WTC11 (cell line): ENCODE results near the gene CAMTA1. TPM values are rescaled to one million over a fixed set of nuclear protein-coding genes. Genes with fewer than 3 reads are reported as not detected.

ENCODE experiments used
- ATAC-seq: fragments of 200-7000 bp; cut with Tn5 transposase; 2 replicates; pipeline ENCODE4 v1.10.0; 2021; ENCODE audit warnings: mild to moderate bottlenecking, moderate library complexity
- CTCF ChIA-PET: fragments of 300-600 bp; sonication (Branson Sonifier 250); formaldehyde crosslinking; loops from one replicate; lab custom pipeline; 2021; ENCODE audit warnings: antibody characterized with exemption; lab: Charles Lee
- POLR2A ChIA-PET: fragments of 350-600 bp; sonication (Branson Sonifier 250); formaldehyde crosslinking; loops from one replicate; lab custom pipeline; 2021; ENCODE audit warnings: antibody characterized with exemption; lab: Charles Lee
- DNase-seq: peaks from one replicate; pipeline ENCODE4 v3.0.0; 2021; ENCODE audit warnings: low spot score
- H3K27ac Mint-ChIP-seq: 2 replicates; pipeline ENCODE4 v1.8.0; 2021; ENCODE audit warnings: mixed read lengths
- H3K27me3 Mint-ChIP-seq: 2 replicates; pipeline ENCODE4 v1.8.0; 2021; ENCODE audit warnings: low read depth, mild to moderate bottlenecking, moderate library complexity, mixed read lengths
- H3K36me3 Mint-ChIP-seq: 2 replicates; pipeline ENCODE4 v1.8.0; 2021; ENCODE audit warnings: mixed read lengths
- H3K4me1 Mint-ChIP-seq: 2 replicates; pipeline ENCODE4 v1.8.0; 2022; ENCODE audit warnings: mixed read lengths
- H3K4me3 Mint-ChIP-seq: 2 replicates; pipeline ENCODE4 v1.8.0; 2021; ENCODE audit warnings: mild to moderate bottlenecking, moderate library complexity, mixed read lengths
- H3K9me3 Mint-ChIP-seq: 2 replicates; pipeline ENCODE4 v1.8.0; 2021; ENCODE audit warnings: mixed read lengths
- CREB1 ChIP-seq: sonication (generic); formaldehyde crosslinking; IDR thresholded peaks from 2 replicates; pipeline ENCODE4 v1.8.0; 2023; ENCODE audit warnings: mild to moderate bottlenecking, missing genetic modification reagents
- ESRRA ChIP-seq: sonication (generic); formaldehyde crosslinking; IDR thresholded peaks from 2 replicates; pipeline ENCODE4 v1.8.1; 2022; ENCODE audit warnings: mild to moderate bottlenecking, missing genetic modification reagents, borderline replicate concordance
- FOXP1 ChIP-seq: sonication (generic); formaldehyde crosslinking; IDR thresholded peaks from 2 replicates; pipeline ENCODE4 v1.8.0; 2022; ENCODE audit warnings: missing genetic modification reagents, mild to moderate bottlenecking, moderate library complexity, borderline replicate concordance
- MXD4 ChIP-seq: fragments of 250-450 bp; sonication (Bioruptor Pico); IDR thresholded peaks from 2 replicates; pipeline ENCODE4 v1.8.0; 2021; ENCODE audit warnings: mild to moderate bottlenecking, moderate library complexity, borderline replicate concordance
- NFATC4 ChIP-seq: fragments of 250-450 bp; sonication (Bioruptor Pico); IDR thresholded peaks from 2 replicates; pipeline ENCODE4 v1.9.0; 2021; ENCODE audit warnings: mild to moderate bottlenecking
- NFYB ChIP-seq: sonication (generic); formaldehyde crosslinking; conservative IDR thresholded peaks from 2 replicates; pipeline ENCODE4 v1.8.0; 2022; ENCODE audit warnings: low read depth, missing genetic modification reagents
- TCF7 ChIP-seq: sonication (generic); formaldehyde crosslinking; IDR thresholded peaks from 2 replicates; pipeline ENCODE4 v1.8.0; 2022; ENCODE audit warnings: mild to moderate bottlenecking, low read depth, missing genetic modification reagents, moderate library complexity
- ZNF138 ChIP-seq: sonication (generic); formaldehyde crosslinking; conservative IDR thresholded peaks from 2 replicates; pipeline ENCODE4 v1.8.1; 2022; ENCODE audit warnings: mild to moderate bottlenecking, moderate library complexity, missing genetic modification reagents
- total RNA-seq: library from RNA; stranded (reverse); gene quantifications from 3 replicates; pipeline ENCODE4 v1.2.3, GENCODE V29; 2021
- TF ChIP-seq, protein P1 (sequence below): sonication (generic); formaldehyde crosslinking; IDR thresholded peaks from 2 replicates; pipeline ENCODE4 v1.8.1; 2022; ENCODE audit warnings: mild to moderate bottlenecking, missing genetic modification reagents, moderate library complexity, borderline replicate concordance
- TF ChIP-seq, protein P2 (sequence below): fragments of 250-450 bp; sonication (Bioruptor Pico); IDR thresholded peaks from 2 replicates; pipeline ENCODE4 v1.9.0; 2021; ENCODE audit warnings: mild to moderate bottlenecking, borderline replicate concordance
- TF ChIP-seq, protein P3 (sequence below): sonication (generic); formaldehyde crosslinking; conservative IDR thresholded peaks from 2 replicates; pipeline ENCODE4 v1.8.1; 2022; ENCODE audit warnings: mild to moderate bottlenecking, missing genetic modification reagents
- TF ChIP-seq, protein P4 (sequence below): fragments of 200-600 bp; IDR thresholded peaks from 2 replicates; pipeline ENCODE4 v1.8.0; 2022; ENCODE audit warnings: antibody characterized with exemption
- TF ChIP-seq, protein P5 (sequence below): sonication (generic); formaldehyde crosslinking; IDR thresholded peaks from 2 replicates; pipeline ENCODE4 v1.8.1; 2022; ENCODE audit warnings: missing genetic modification reagents, borderline replicate concordance
- TF ChIP-seq, protein P6 (sequence below): sonication (generic); formaldehyde crosslinking; IDR thresholded peaks from 2 replicates; pipeline ENCODE4 v1.8.0; 2023; ENCODE audit warnings: missing genetic modification reagents
- TF ChIP-seq, protein P7 (sequence below): sonication (generic); formaldehyde crosslinking; IDR thresholded peaks from 2 replicates; pipeline ENCODE4 v1.8.1; 2022; ENCODE audit warnings: low read depth, mild to moderate bottlenecking, moderate library complexity, missing genetic modification reagents, borderline replicate concordance
- TF ChIP-seq, protein P8 (sequence below): sonication (generic); formaldehyde crosslinking; IDR thresholded peaks from 2 replicates; pipeline ENCODE4 v1.8.0; 2022; ENCODE audit warnings: mild to moderate bottlenecking, missing genetic modification reagents
- TF ChIP-seq, protein P9 (sequence below): sonication (generic); formaldehyde crosslinking; IDR thresholded peaks from 2 replicates; pipeline ENCODE4 v1.8.1; 2023; ENCODE audit warnings: mild to moderate bottlenecking, missing genetic modification reagents

Gene CAMTA1
- total RNA-seq, 1 experiment from 2014 or later: 86.4 TPM

DNA sequence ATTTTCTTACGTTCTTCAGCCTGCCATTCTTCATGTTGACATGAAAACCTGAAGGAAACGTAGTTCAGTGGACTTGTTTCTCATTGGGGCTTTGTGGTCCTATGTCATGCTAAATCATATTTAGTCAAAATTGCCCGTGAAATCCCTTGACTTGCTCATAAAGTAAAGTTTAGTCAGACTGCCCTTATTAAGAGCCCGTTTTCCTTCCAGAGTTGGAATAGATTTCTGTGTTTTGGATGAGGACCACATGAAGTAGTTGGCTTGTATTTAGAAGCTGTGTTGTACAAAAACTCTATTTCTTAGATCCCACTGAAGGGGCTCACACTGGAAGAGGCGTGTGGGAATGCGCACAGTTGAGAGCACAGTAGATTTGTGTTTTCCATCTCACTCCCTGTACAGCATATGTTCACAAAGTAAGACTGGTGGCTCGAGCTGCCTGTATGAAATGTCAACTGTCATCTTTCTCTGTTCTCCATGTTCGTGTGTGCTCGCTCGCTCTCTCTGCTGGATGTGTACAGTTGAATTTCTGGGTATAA, 42.4 kb downstream of the CAMTA1 start (continued):
- TF ChIP-seq ESRRA: no peak

DNA sequence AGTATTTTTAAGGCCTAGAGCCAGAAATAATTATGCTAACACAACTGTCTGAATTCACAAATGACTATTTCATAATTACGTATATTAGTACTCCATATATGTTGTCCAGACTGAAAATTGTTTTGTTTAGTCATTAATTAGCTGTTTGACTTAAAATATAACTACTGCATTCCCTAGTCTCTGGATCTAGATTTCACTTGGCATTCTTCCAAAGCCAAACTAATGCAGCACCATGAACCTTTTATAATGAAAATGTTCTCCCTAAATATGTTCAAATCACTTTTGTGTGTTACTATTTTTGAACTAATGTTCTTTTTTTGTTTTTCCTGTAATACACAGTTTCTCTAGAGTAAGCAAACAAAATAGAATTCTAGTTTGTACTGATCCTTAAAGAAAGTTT, 46.1 kb downstream of the CAMTA1 start:
- ChIA-PET POLR2A (no interaction called here), CTCF (no interaction called here)
- Mint-ChIP-seq H3K4me1 (peaks cover 17% of the 10 kb centered on the region), H3K9me3 (peaks cover 5% of the 10 kb centered on the region), H3K27me3 (no peaks in the 10 kb centered on the region), H3K27ac (no peak overlapping the region), H3K4me3 (no peak overlapping the region), H3K36me3 (peaks cover 8% of the 10 kb centered on the region)
- DNase-seq (no peak), ATAC-seq (no peak)
- TF ChIP-seq NFYB (no peak), TCF7 (CRISPR knock-in tag) (no peak), MXD4 (CRISPR knock-in tag) (no peak), ESRRA (no peak), FOXP1 (no peak), CREB1 (CRISPR knock-in tag) (no peak), ZNF138 (CRISPR knock-in tag) (no peak), NFATC4 (CRISPR knock-in tag) (no peak)
- TF ChIP-seq, protein P1, sequence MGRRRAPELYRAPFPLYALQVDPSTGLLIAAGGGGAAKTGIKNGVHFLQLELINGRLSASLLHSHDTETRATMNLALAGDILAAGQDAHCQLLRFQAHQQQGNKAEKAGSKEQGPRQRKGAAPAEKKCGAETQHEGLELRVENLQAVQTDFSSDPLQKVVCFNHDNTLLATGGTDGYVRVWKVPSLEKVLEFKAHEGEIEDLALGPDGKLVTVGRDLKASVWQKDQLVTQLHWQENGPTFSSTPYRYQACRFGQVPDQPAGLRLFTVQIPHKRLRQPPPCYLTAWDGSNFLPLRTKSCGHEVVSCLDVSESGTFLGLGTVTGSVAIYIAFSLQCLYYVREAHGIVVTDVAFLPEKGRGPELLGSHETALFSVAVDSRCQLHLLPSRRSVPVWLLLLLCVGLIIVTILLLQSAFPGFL (CRISPR knock-in tag): no peak
- TF ChIP-seq, protein P2, sequence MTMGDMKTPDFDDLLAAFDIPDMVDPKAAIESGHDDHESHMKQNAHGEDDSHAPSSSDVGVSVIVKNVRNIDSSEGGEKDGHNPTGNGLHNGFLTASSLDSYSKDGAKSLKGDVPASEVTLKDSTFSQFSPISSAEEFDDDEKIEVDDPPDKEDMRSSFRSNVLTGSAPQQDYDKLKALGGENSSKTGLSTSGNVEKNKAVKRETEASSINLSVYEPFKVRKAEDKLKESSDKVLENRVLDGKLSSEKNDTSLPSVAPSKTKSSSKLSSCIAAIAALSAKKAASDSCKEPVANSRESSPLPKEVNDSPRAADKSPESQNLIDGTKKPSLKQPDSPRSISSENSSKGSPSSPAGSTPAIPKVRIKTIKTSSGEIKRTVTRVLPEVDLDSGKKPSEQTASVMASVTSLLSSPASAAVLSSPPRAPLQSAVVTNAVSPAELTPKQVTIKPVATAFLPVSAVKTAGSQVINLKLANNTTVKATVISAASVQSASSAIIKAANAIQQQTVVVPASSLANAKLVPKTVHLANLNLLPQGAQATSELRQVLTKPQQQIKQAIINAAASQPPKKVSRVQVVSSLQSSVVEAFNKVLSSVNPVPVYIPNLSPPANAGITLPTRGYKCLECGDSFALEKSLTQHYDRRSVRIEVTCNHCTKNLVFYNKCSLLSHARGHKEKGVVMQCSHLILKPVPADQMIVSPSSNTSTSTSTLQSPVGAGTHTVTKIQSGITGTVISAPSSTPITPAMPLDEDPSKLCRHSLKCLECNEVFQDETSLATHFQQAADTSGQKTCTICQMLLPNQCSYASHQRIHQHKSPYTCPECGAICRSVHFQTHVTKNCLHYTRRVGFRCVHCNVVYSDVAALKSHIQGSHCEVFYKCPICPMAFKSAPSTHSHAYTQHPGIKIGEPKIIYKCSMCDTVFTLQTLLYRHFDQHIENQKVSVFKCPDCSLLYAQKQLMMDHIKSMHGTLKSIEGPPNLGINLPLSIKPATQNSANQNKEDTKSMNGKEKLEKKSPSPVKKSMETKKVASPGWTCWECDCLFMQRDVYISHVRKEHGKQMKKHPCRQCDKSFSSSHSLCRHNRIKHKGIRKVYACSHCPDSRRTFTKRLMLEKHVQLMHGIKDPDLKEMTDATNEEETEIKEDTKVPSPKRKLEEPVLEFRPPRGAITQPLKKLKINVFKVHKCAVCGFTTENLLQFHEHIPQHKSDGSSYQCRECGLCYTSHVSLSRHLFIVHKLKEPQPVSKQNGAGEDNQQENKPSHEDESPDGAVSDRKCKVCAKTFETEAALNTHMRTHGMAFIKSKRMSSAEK (CRISPR knock-in tag): no peak
- TF ChIP-seq, protein P3, sequence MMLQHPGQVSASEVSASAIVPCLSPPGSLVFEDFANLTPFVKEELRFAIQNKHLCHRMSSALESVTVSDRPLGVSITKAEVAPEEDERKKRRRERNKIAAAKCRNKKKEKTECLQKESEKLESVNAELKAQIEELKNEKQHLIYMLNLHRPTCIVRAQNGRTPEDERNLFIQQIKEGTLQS (CRISPR knock-in tag): no peak
- TF ChIP-seq, protein P4, sequence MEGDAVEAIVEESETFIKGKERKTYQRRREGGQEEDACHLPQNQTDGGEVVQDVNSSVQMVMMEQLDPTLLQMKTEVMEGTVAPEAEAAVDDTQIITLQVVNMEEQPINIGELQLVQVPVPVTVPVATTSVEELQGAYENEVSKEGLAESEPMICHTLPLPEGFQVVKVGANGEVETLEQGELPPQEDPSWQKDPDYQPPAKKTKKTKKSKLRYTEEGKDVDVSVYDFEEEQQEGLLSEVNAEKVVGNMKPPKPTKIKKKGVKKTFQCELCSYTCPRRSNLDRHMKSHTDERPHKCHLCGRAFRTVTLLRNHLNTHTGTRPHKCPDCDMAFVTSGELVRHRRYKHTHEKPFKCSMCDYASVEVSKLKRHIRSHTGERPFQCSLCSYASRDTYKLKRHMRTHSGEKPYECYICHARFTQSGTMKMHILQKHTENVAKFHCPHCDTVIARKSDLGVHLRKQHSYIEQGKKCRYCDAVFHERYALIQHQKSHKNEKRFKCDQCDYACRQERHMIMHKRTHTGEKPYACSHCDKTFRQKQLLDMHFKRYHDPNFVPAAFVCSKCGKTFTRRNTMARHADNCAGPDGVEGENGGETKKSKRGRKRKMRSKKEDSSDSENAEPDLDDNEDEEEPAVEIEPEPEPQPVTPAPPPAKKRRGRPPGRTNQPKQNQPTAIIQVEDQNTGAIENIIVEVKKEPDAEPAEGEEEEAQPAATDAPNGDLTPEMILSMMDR: no peak
- TF ChIP-seq, protein P5, sequence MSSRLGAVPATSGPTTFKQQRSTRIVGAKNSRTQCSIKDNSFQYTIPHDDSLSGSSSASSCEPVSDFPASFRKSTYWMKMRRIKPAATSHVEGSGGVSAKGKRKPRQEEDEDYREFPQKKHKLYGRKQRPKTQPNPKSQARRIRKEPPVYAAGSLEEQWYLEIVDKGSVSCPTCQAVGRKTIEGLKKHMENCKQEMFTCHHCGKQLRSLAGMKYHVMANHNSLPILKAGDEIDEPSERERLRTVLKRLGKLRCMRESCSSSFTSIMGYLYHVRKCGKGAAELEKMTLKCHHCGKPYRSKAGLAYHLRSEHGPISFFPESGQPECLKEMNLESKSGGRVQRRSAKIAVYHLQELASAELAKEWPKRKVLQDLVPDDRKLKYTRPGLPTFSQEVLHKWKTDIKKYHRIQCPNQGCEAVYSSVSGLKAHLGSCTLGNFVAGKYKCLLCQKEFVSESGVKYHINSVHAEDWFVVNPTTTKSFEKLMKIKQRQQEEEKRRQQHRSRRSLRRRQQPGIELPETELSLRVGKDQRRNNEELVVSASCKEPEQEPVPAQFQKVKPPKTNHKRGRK: no peak
- TF ChIP-seq, protein P6, sequence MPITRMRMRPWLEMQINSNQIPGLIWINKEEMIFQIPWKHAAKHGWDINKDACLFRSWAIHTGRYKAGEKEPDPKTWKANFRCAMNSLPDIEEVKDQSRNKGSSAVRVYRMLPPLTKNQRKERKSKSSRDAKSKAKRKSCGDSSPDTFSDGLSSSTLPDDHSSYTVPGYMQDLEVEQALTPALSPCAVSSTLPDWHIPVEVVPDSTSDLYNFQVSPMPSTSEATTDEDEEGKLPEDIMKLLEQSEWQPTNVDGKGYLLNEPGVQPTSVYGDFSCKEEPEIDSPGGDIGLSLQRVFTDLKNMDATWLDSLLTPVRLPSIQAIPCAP (CRISPR knock-in tag): no peak
- TF ChIP-seq, protein P7, sequence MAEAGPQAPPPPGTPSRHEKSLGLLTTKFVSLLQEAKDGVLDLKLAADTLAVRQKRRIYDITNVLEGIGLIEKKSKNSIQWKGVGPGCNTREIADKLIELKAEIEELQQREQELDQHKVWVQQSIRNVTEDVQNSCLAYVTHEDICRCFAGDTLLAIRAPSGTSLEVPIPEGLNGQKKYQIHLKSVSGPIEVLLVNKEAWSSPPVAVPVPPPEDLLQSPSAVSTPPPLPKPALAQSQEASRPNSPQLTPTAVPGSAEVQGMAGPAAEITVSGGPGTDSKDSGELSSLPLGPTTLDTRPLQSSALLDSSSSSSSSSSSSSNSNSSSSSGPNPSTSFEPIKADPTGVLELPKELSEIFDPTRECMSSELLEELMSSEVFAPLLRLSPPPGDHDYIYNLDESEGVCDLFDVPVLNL (CRISPR knock-in tag): no peak
- TF ChIP-seq, protein P8, sequence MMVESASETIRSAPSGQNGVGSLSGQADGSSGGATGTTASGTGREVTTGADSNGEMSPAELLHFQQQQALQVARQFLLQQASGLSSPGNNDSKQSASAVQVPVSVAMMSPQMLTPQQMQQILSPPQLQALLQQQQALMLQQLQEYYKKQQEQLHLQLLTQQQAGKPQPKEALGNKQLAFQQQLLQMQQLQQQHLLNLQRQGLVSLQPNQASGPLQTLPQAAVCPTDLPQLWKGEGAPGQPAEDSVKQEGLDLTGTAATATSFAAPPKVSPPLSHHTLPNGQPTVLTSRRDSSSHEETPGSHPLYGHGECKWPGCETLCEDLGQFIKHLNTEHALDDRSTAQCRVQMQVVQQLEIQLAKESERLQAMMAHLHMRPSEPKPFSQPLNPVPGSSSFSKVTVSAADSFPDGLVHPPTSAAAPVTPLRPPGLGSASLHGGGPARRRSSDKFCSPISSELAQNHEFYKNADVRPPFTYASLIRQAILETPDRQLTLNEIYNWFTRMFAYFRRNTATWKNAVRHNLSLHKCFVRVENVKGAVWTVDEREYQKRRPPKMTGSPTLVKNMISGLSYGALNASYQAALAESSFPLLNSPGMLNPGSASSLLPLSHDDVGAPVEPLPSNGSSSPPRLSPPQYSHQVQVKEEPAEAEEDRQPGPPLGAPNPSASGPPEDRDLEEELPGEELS (CRISPR knock-in tag): no peak
- TF ChIP-seq, protein P9, sequence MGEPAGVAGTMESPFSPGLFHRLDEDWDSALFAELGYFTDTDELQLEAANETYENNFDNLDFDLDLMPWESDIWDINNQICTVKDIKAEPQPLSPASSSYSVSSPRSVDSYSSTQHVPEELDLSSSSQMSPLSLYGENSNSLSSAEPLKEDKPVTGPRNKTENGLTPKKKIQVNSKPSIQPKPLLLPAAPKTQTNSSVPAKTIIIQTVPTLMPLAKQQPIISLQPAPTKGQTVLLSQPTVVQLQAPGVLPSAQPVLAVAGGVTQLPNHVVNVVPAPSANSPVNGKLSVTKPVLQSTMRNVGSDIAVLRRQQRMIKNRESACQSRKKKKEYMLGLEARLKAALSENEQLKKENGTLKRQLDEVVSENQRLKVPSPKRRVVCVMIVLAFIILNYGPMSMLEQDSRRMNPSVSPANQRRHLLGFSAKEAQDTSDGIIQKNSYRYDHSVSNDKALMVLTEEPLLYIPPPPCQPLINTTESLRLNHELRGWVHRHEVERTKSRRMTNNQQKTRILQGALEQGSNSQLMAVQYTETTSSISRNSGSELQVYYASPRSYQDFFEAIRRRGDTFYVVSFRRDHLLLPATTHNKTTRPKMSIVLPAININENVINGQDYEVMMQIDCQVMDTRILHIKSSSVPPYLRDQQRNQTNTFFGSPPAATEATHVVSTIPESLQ (CRISPR knock-in tag): no peak
